HL-60 (cell line): ENCODE data around the gene NAALADL2.

Experiments
- GABPA ChIP-seq: IDR thresholded peaks from 2 replicates; pipeline ENCODE4 v1.6.1; 2012; ENCODE audit warnings: low read depth
- POLR2AphosphoS5 ChIP-seq: IDR thresholded peaks from 2 replicates; pipeline ENCODE4 v1.6.1; 2012; ENCODE audit warnings: low read depth
- TF ChIP-seq, protein P1 (sequence below): IDR thresholded peaks from one replicate; pipeline ENCODE4 v1.5.1; 2011; ENCODE audit warnings: low read length, control low read depth, inconsistent platforms; ENCODE audit not compliant: insufficient read depth
- TF ChIP-seq, protein P2 (sequence below): IDR thresholded peaks from 2 replicates; pipeline ENCODE4 v1.6.1; 2012; ENCODE audit warnings: low read depth; ENCODE audit not compliant: insufficient replicate concordance

DNA sequence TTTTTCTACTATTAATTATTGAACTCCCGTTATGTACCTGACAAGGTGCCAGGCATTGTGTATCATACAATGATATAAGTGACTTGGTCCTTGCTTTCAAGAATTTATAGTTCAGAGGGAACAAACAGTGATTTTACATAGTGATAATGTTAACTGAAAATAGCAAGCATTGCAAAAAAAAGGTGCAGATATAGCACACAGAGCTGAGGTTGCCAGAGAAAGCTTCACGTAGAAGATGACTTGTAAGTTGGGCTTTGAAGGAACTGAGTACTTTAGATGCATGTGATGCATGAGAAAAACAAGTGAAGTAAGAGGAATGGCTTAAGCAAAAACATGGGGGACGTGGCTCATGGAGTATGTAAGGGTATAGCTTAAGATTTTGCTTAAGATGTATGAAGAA, 584.5 kb downstream of the NAALADL2 start:
- TF ChIP-seq POLR2AphosphoS5 (no peak), GABPA (no peak)
- TF ChIP-seq, protein P1, sequence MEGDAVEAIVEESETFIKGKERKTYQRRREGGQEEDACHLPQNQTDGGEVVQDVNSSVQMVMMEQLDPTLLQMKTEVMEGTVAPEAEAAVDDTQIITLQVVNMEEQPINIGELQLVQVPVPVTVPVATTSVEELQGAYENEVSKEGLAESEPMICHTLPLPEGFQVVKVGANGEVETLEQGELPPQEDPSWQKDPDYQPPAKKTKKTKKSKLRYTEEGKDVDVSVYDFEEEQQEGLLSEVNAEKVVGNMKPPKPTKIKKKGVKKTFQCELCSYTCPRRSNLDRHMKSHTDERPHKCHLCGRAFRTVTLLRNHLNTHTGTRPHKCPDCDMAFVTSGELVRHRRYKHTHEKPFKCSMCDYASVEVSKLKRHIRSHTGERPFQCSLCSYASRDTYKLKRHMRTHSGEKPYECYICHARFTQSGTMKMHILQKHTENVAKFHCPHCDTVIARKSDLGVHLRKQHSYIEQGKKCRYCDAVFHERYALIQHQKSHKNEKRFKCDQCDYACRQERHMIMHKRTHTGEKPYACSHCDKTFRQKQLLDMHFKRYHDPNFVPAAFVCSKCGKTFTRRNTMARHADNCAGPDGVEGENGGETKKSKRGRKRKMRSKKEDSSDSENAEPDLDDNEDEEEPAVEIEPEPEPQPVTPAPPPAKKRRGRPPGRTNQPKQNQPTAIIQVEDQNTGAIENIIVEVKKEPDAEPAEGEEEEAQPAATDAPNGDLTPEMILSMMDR, result no peak
- TF ChIP-seq, protein P2, sequence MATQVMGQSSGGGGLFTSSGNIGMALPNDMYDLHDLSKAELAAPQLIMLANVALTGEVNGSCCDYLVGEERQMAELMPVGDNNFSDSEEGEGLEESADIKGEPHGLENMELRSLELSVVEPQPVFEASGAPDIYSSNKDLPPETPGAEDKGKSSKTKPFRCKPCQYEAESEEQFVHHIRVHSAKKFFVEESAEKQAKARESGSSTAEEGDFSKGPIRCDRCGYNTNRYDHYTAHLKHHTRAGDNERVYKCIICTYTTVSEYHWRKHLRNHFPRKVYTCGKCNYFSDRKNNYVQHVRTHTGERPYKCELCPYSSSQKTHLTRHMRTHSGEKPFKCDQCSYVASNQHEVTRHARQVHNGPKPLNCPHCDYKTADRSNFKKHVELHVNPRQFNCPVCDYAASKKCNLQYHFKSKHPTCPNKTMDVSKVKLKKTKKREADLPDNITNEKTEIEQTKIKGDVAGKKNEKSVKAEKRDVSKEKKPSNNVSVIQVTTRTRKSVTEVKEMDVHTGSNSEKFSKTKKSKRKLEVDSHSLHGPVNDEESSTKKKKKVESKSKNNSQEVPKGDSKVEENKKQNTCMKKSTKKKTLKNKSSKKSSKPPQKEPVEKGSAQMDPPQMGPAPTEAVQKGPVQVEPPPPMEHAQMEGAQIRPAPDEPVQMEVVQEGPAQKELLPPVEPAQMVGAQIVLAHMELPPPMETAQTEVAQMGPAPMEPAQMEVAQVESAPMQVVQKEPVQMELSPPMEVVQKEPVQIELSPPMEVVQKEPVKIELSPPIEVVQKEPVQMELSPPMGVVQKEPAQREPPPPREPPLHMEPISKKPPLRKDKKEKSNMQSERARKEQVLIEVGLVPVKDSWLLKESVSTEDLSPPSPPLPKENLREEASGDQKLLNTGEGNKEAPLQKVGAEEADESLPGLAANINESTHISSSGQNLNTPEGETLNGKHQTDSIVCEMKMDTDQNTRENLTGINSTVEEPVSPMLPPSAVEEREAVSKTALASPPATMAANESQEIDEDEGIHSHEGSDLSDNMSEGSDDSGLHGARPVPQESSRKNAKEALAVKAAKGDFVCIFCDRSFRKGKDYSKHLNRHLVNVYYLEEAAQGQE, result no peak
